Measurements from ENCODE around the gene SKI.

SKI gene

GRCh38 chr1:2306151-2306978 is 78.2 kb downstream of the SKI start:
- DNase-seq (ENCODE audit: low read depth, low spot score): no peak

DNA sequence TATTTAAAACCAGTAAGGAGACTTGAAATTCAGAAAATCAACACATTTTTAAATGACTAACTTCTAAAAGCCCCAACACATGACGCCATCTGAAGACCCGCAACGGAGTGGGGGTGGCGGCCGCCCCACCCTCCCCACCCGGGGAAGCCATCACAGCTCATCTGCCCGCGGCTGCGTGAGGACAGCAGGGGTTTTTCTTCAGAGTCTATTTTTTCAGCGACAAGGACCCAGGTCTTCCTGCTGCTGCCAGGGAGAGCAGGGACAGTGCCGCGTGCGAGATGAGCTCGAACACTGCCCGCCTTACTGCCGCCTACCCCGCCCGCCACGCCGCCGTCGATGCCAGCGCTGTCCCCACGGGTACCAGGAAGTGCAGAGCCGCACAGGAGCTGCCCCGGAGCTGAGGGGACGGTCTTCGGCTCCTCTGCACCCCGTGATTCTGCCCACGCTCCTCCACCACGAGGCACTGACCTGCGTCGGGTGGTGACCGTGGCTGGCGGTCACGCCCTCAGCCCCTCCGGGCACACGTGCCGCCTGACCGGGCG is 79.0 kb downstream of the SKI start:
- DNase-seq (ENCODE audit: low read depth, low spot score): no peak

- no peak for DNase-seq (ENCODE audit: low read depth, low spot score)
Observed at GRCh38 chr1:2307972-2308371, 79.9 kb downstream of the SKI start.

DNA sequence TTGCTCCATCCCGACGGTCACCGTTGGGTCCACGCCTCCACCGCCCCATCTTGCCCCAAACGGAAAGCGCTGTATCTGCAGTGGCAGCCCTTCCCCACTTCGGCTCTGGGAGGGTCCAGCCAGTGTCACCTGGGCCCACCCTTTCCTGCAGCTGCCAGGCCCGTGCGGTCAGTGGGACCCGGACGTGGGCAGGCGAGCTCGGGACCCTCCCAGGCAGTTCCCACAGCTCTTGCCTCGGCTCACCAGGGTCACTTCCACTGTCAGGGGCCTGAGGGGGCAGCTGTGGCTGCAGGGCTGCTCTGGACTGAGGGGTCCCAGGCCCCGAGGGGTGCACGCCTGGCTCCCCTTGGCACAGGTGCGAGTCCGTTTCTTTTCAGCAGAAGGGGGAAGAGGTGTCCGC is 80.7 kb downstream of the SKI start:
- no peak for DNase-seq (ENCODE audit: low read depth, low spot score)

DNA sequence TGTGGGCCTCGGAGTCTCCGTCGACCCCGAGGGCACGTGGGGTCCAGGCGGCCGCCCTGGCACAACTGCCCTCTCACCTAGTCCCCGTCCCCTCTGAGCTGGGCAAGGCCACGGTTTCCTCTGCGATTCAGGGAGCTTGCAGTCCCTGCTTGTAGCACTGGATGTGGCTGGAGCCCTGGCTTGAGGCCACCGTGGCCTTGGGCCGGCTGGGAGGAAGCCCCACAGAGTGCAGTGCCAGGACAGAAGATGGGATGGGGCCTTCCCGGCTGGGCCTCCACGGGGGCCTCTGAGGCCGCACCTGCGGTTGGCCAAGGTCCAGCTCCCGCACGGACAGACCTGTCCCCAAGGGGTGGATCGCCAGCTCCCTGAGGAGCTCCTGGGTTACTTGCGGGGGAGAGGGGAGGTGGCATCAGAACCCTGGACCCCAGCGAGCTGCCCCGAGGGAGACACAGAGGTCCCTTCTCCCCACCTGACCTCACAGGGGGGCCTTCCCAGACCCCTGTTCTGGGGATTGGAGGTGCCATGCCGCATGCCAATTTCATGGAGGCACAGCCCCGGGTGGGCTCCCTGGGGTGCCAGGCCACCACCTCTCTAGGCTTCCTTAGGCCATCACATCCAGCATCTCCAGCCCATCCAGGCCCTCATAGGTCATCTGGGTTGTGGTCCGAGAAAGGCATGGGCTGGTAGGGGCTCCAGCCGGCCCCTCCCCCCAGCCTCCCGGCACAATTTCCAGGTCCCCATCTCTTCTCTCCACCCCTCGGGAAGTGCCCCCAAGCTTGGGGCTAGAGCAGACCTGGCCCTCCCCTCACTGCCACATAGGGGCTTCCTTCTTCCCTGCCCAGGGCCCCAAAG is 82.4 kb downstream of the SKI start:
- no peak for DNase-seq (ENCODE audit: low read depth, low spot score)

GRCh38 chr1:2311184-2312032 is 83.3 kb downstream of the SKI start:
- peak; percentile 31 for DNase-seq (ENCODE audit: low read depth, low spot score)

DNA sequence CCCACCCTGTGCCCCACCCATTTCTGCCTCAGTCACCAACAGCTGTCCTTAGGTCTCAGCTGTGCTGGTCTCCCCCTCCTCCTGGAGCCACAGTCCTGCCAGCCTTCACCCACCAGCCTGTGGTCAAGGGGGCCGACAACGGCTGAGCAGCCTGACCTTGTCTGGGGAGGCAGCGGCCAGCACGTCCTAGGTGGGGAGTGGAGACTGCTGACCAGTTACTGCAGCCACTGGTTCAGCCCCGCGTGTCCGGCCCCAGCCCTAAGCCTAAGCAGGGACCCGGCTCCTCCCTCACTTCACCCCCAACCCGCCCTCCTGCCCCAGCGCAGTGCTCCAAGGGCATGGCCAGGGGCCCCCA is 84.0 kb downstream of the SKI start:
- no peak for DNase-seq (ENCODE audit: low read depth, low spot score)

GRCh38 chr1:2312515-2313301 is 84.6 kb downstream of the SKI start:
- no peak for DNase-seq (ENCODE audit: low read depth, low spot score)

GRCh38 chr1:2313651-2314261 is 85.6 kb downstream of the SKI start:
- no peak for DNase-seq (ENCODE audit: low read depth, low spot score)

- DNase-seq (ENCODE audit: low read depth, low spot score): no peak
Observed at GRCh38 chr1:2314273-2314802, 86.2 kb downstream of the SKI start.

- peak; percentile 24 for DNase-seq (ENCODE audit: low read depth, low spot score)
Observed at GRCh38 chr1:2314803-2315673, 86.9 kb downstream of the SKI start.

GRCh38 chr1:2315674-2316450 is 87.7 kb downstream of the SKI start:
- DNase-seq (ENCODE audit: low read depth, low spot score): no peak

DNA sequence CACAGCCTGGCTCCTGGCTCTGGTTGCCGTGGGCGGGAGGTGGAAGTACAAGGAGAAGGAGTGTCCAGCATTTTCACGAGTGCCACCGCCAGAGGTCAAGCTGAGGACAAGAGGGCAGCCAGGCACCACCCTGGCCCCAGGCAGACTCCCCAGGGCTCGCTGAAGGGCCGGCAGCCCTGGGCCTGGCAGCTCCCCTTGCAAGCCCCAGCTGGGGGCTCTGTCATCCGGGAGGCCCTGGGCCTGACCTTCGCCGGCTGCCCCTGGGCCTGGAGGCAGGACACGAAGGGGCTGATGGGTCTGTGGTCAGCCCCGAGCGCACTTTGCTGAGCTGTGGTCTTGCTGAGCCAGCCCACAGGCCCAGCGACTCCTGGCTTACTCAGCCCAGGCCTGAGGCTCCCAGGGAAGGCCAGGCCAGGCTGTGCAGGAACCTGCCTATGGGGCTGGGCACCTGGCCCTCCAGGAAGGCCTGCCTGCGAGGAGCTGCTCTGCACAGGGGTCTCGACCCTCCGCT is 88.4 kb downstream of the SKI start:
- no peak for DNase-seq (ENCODE audit: low read depth, low spot score)

DNA sequence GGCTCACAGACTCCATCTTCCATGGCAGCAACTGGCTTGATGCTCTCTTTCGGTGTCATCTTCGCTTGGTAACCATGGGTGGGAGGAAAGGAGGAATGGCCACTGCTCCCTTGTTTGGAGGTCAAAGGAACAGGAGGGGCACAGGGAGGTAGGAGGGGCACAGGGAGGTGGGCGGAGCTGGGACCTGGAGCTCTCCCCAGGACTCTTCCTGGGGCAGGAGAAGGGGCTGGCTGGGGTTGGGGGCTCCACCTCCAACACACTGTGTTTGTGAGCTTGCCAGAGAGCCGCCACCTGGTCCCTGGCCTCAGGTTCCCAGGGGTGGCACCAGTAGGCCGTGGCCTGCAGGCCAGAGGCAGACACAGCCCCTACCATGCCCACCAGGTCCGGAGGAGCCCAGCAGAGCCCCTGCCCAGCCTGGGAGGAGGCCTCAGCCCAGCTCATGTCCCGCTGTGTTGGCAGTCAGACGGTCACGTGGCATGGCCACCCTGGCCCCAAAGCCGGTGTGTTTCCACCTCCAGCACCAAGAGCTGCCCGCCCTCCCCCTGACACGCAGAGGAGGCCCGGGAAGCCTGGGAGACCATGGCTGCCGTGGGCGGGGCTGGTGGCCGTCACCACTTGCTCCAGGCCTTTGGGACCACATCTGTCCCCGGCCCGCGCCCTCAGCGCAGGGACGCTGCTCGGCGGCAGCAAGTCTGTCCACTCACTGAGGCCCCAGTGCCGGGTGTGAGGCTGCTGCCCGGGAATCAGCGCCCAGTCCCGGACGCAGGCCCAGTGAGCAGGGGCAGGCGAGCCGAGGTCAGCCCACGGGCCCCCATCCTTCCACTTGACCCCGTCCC is 89.3 kb downstream of the SKI start:
- no peak for DNase-seq (ENCODE audit: low read depth, low spot score)

DNA sequence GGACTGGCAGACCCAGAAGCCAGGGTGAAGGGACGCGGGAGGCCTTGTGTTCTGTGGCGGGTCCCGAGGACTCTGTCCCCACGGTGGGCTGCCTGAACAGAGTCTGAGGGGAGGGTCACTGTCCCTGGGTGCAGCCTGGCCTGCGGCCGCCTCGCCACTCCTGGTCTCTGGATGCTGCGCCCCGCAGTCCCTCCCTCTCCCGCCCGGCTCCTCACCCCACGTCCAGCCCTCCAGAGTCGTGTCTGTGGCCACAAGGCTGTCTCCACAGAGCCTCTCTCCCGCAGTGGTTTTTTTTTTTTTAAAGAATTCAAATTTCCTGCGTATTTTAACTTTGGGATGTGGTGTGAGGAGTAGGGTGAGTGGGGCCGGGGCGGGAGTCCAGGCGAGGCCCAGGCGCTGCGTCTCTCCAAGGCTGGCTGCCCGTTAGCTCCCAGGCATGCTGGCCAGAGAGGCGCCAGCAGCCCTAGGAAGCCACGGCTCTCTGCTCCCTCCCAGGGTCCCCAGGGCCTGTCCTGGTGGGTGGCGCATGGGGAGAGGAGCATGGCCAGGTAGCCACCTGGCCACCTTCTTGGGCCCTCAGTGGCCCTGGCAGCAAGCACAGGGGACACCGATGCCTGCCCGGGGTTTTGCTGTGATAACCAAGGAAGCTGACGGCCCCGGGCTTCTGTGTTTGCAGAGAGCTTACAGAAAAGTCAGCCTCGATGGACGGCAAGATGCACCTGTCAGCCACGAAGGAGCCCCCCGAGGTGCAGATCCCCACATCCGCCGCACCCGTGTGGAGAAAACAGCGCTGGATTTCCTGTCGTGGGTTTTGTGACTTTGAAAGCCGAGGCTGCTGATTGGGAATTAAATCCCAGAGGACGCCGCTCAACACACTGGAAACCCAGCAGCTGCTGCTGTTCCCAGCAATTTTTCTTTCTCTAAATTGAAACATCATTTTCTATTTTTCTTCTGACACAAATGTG is 90.5 kb downstream of the SKI start:
- no peak for DNase-seq (ENCODE audit: low read depth, low spot score)

- DNase-seq (ENCODE audit: low read depth, low spot score): no peak
Observed at GRCh38 chr1:2319291-2319690, 91.2 kb downstream of the SKI start.
